Smooth muscle cell (in vitro differentiated cells): ENCODE data around the gene FNDC10. TPM values are rescaled to one million over a fixed set of nuclear protein-coding genes. Genes with fewer than 3 reads are reported as not detected.
"Not testable (repeated sequence)": the region's sequence is repeated elsewhere in the genome, so short reads cannot be mapped to it uniquely, and the experiment has no call there.

Experiments used
- DNase-seq: peaks from one replicate; lab custom pipeline; 2025; ENCODE audit not compliant: unreplicated experiment; lab: John Stamatoyannopoulos, UW
- H2AFZ ChIP-seq: fragments of 200-600 bp; sonication (generic); 2 replicates; pipeline ENCODE4 v1.6.0; 2016; ENCODE audit warnings: antibody characterized with exemption, low read depth, mild to moderate bottlenecking
- H3F3A ChIP-seq: fragments of 200-600 bp; sonication (generic); 2 replicates; pipeline ENCODE4 v1.6.0; 2017; ENCODE audit warnings: antibody characterized with exemption, low read depth
- H3K27ac ChIP-seq: fragments of 200-600 bp; sonication (generic); 2 replicates; pipeline ENCODE4 v1.5.1; 2016; ENCODE audit warnings: low read depth, mild to moderate bottlenecking
- H3K27me3 ChIP-seq: fragments of 200-600 bp; sonication (generic); 2 replicates; pipeline ENCODE4 v1.6.1; 2016; ENCODE audit warnings: low read depth, mild to moderate bottlenecking
- H3K36me3 ChIP-seq: fragments of 200-600 bp; sonication (generic); 2 replicates; pipeline ENCODE4 v1.5.1; 2016; ENCODE audit warnings: low read depth
- H3K4me1 ChIP-seq: fragments of 200-600 bp; sonication (generic); 2 replicates; pipeline ENCODE4 v1.5.1; 2016; ENCODE audit warnings: low read depth
- H3K4me2 ChIP-seq: fragments of 200-600 bp; sonication (generic); 2 replicates; pipeline ENCODE4 v1.6.0; 2016; ENCODE audit warnings: mild to moderate bottlenecking
- H3K4me3 ChIP-seq: fragments of 200-600 bp; sonication (generic); 2 replicates; pipeline ENCODE4 v1.5.1; 2016; ENCODE audit warnings: mild to moderate bottlenecking
- H3K79me2 ChIP-seq: fragments of 200-600 bp; sonication (generic); 2 replicates; pipeline ENCODE4 v1.6.0; 2016; ENCODE audit warnings: low read depth, mild to moderate bottlenecking
- H3K9ac ChIP-seq: fragments of 200-600 bp; sonication (generic); 2 replicates; pipeline ENCODE4 v1.6.0; 2016; ENCODE audit warnings: low read depth
- H3K9me3 ChIP-seq: fragments of 200-600 bp; sonication (generic); replicated peaks from 2 replicates; pipeline ENCODE4 v1.5.1; 2016; ENCODE audit warnings: low read depth
- H4K20me1 ChIP-seq: fragments of 200-600 bp; sonication (generic); 2 replicates; pipeline ENCODE4 v1.6.0; 2016; ENCODE audit warnings: low read depth
- WGBS: methylation state at CpG from one replicate; pipeline ENCODE4 v1.1.7; 2016; ENCODE audit warnings: low lambda C conversion rate; 5-methylcytosine and 5-hydroxymethylcytosine counted together
- polyA plus RNA-seq: library from polyadenylated mRNA; unstranded; fragments of >200 nt; fragmentation: Nextera tagmentation; extraction: Ambion mirVana; gene quantifications from 2 replicates; pipeline ENCODE4 v1.2.1, GENCODE V29; 2016
- total RNA-seq: library from RNA; depleted of rRNA; stranded (reverse); fragments of >200 nt; gene quantifications from 2 replicates; pipeline ENCODE4 v1.2.3, GENCODE V29; 2014
- TF ChIP-seq, protein P1 (sequence below): fragments of 200-600 bp; sonication (generic); IDR thresholded peaks from 2 replicates; pipeline ENCODE4 v1.5.1; 2017; ENCODE audit warnings: borderline replicate concordance, mild to moderate bottlenecking, antibody characterized with exemption; ENCODE audit not compliant: insufficient read depth, poor library complexity, severe bottlenecking

Gene FNDC10
- total and polyA plus RNA-seq, 2 experiments from 2014 or later: 9.1 to 22.5 TPM

DNA sequence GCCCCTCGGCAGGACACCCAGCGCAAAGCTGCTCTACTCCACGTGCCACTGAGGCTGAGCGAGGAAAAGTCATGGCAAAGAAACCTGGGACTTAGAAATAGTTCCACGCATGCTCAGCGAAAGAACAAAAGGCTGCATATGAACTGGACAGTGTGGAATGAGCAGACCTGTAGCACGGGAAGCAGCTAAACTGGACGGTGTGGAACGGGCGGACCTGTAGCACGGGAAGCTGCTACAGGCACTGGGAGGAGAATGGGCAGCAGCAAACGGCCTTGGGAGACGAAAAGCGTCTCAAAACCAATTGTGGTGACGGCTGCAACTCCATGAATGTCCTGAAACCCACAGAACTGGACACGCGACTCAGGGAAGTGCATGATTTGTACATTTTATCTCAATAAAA is 40.9 kb downstream of the FNDC10 start:
- Histone ChIP-seq H3F3A (peaks cover 5% of the 10 kb centered on the region), H3K27ac (no peak overlapping the region), H4K20me1 (peaks cover 96% of the 10 kb centered on the region), H3K79me2 (peaks cover 39% of the 10 kb centered on the region), H3K36me3 (no peaks in the 10 kb centered on the region), H3K4me2 (no peak overlapping the region), H3K9ac (no peak overlapping the region), H3K4me3 (no peak overlapping the region), H3K27me3 (no peaks in the 10 kb centered on the region), H3K9me3 (no peaks in the 10 kb centered on the region), H2AFZ (no peak overlapping the region), H3K4me1 (no peaks in the 10 kb centered on the region)
- 80% methylated on average over 17 of the region's 17 CpGs for WGBS
- TF ChIP-seq, protein P1, sequence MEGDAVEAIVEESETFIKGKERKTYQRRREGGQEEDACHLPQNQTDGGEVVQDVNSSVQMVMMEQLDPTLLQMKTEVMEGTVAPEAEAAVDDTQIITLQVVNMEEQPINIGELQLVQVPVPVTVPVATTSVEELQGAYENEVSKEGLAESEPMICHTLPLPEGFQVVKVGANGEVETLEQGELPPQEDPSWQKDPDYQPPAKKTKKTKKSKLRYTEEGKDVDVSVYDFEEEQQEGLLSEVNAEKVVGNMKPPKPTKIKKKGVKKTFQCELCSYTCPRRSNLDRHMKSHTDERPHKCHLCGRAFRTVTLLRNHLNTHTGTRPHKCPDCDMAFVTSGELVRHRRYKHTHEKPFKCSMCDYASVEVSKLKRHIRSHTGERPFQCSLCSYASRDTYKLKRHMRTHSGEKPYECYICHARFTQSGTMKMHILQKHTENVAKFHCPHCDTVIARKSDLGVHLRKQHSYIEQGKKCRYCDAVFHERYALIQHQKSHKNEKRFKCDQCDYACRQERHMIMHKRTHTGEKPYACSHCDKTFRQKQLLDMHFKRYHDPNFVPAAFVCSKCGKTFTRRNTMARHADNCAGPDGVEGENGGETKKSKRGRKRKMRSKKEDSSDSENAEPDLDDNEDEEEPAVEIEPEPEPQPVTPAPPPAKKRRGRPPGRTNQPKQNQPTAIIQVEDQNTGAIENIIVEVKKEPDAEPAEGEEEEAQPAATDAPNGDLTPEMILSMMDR: no peak
- DNase-seq: no peak

DNA sequence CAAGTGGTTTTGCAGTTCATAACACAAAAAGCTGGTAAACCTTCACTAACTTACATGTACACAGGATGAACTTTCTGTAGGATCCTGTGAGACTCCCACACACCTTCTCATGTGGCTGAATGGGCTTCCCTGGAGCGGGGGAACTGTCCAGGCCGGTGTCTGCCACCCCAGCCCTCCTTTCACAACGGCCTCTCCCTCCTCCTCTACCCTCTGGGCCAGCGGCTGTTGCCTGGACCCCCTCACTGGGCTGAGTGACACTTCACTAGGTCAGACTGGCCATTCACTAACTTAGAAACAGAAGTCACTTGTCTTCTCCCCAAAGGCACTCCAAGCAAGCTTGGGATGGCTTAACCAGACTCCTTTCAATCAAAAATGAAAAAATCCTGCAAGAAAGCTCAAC is 41.3 kb downstream of the FNDC10 start:
- peaks cover 5% of the 10 kb centered on the region for H3F3A ChIP-seq
- H3K4me3 ChIP-seq: no peak overlapping the region
- no peaks in the 10 kb centered on the region for H3K9me3 ChIP-seq
- TF ChIP-seq, protein P1: no peak
- no peaks in the 10 kb centered on the region for H3K36me3 ChIP-seq
- H3K27me3 ChIP-seq: no peaks in the 10 kb centered on the region
- DNase-seq: no peak
- H3K4me1 ChIP-seq: no peaks in the 10 kb centered on the region
- H3K4me2 ChIP-seq: no peak overlapping the region
- H2AFZ ChIP-seq: no peak overlapping the region
- 81% methylated on average over 3 of the region's 4 CpGs for whole genome bisulfite sequencing
- no peak overlapping the region for H3K27ac ChIP-seq
- H4K20me1 ChIP-seq: peaks cover 96% of the 10 kb centered on the region
- no peak overlapping the region for H3K9ac ChIP-seq
- H3K79me2 ChIP-seq: peaks cover 34% of the 10 kb centered on the region

DNA sequence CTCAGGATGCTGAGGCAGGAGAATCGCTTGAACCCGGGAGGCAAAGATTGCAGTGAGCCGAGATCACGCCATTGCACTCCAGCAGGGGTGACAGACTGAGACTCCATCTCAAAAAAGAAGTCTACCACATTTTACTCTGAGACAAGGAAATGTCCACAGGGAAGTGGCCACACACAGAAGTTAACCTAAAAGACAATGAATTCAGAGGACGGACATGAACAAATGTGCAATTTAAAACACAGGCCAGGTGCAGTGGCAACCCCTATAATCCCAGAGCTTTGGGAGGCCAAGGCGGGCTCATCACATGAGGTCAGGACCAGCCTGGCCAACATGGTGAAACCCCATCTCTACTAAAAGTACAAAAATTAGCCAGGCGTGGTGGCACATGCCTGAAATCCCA is 42.2 kb downstream of the FNDC10 start:
- not testable (repeated sequence) for H3K27ac ChIP-seq, H3K4me3 ChIP-seq, H3K9me3 ChIP-seq, H3F3A ChIP-seq, H2AFZ ChIP-seq, H3K27me3 ChIP-seq, H3K9ac ChIP-seq, DNase-seq, H3K4me2 ChIP-seq, H3K36me3 ChIP-seq, H3K4me1 ChIP-seq
- Histone ChIP-seq H4K20me1 (peaks cover 95% of the 10 kb centered on the region), H3K79me2 (peaks cover 33% of the 10 kb centered on the region)
- WGBS: 97% methylated on average over 7 of the region's 7 CpGs

DNA sequence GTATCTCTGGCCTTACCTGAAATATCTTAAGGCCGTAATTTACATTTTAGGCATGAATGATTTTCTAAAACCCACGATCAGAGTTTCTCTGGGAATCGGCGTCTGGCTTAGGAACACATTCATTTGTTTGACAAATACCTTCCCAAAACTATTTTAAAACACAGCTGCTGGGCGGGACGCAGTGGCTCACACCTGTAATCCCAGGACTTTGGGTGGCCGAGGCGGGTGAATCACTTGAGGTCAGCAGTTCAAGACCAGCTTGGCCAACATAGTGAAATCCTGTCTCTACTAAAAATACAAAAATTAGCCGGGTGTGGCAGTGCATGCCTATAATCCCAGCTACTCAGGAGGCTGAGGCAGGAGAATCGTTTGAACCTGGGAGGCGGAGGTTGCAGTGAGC is 43.0 kb downstream of the FNDC10 start:
- not testable (repeated sequence) for H3K36me3 ChIP-seq, DNase-seq, H3K27ac ChIP-seq, H3K4me1 ChIP-seq, H3K27me3 ChIP-seq, H3K9ac ChIP-seq, H3K4me3 ChIP-seq, H3F3A ChIP-seq, H3K4me2 ChIP-seq, H3K9me3 ChIP-seq, H2AFZ ChIP-seq
- H3K79me2 ChIP-seq: peaks cover 36% of the 10 kb centered on the region
- WGBS: 96% methylated on average over 11 of the region's 11 CpGs
- peaks cover 95% of the 10 kb centered on the region for H4K20me1 ChIP-seq

DNA sequence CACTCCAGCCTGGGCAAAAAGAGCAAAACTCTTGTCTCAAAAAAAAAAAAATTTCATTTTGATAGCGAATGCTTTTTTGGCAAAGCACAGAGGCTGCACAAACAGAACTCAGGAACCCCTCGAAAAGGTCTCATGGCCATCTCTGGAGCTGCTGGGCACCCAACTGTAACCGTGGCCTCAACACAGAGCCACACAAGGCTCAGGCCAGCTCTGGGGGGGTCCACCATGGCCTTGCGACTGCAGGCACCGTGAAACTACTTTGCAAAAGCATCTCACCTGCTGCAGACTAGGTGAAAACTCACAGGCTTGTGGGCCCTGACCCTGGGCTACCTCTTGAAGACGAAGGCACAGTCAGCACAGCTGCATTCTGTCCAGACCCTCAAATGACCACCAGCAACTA is 43.4 kb downstream of the FNDC10 start:
- Histone ChIP-seq H3K4me3 (no peak overlapping the region), H3K9me3 (no peaks in the 10 kb centered on the region), H4K20me1 (peaks cover 96% of the 10 kb centered on the region), H3F3A (peaks cover 5% of the 10 kb centered on the region), H3K79me2 (peaks cover 40% of the 10 kb centered on the region), H3K4me2 (no peak overlapping the region), H3K36me3 (no peaks in the 10 kb centered on the region), H3K9ac (no peak overlapping the region), H3K27ac (no peak overlapping the region), H3K4me1 (no peaks in the 10 kb centered on the region), H3K27me3 (no peaks in the 10 kb centered on the region), H2AFZ (no peak overlapping the region)
- 97% methylated on average over 6 of the region's 6 CpGs for WGBS
- DNase-seq: no peak
- TF ChIP-seq, protein P1: no peak
